OCI-LY7 (cell line): Measurements from ENCODE around the gene TPST2. TPM values are rescaled to one million over a fixed set of nuclear protein-coding genes. Genes with fewer than 3 reads are reported as not detected.
A peak's percentile ranks its signal among the peaks of the same experiment; 100 is the strongest.

ENCODE experiments used
- BruUV-seq: library from RNA; stranded (reverse); fragments of 400-500 nt; replicated peaks from 2 replicates; lab custom pipeline; 2021; lab: Mats Ljungman, UMichigan
- CTCF ChIA-PET: fragments of 300-600 bp; sonication (Branson Sonifier 250); formaldehyde crosslinking; loops from one replicate; lab custom pipeline; 2022; ENCODE audit warnings: antibody characterized with exemption; ENCODE audit not compliant: unreplicated experiment; lab: Charles Lee
- POLR2A ChIA-PET: fragments of 300-600 bp; sonication (Branson Sonifier 250); formaldehyde crosslinking; loops from one replicate; lab custom pipeline; 2022; ENCODE audit warnings: antibody characterized with exemption; lab: Charles Lee
- DNase-seq: peaks from one replicate; pipeline ENCODE4 v3.0.0-alpha.2; 2015; ENCODE audit warnings: low spot score
- H2AFZ ChIP-seq: fragments of 200-600 bp; sonication (generic), shearing (Covaris generic); 2 replicates; pipeline ENCODE4 v1.6.1; 2014; ENCODE audit warnings: mild to moderate bottlenecking, antibody characterized with exemption, low read length, moderate library complexity
- H3K27ac ChIP-seq: fragments of 200-600 bp; sonication (generic); 2 replicates; pipeline ENCODE4 v1.5.1; 2014; ENCODE audit warnings: mixed run types, low read depth, mild to moderate bottlenecking, moderate library complexity, low read length, inconsistent platforms; ENCODE audit not compliant: poor library complexity, severe bottlenecking
- H3K36me3 ChIP-seq: fragments of 200-600 bp; sonication (generic); 2 replicates; pipeline ENCODE4 v1.6.1; 2014; ENCODE audit warnings: mild to moderate bottlenecking, antibody characterized with exemption, low read length, moderate library complexity, mixed read lengths; ENCODE audit not compliant: insufficient read depth
- H3K4me1 ChIP-seq: fragments of 200-600 bp; sonication (generic); 2 replicates; pipeline ENCODE4 v1.5.1; 2014; ENCODE audit warnings: mild to moderate bottlenecking, low read length; ENCODE audit not compliant: insufficient read depth, poor library complexity, severe bottlenecking
- H3K4me2 ChIP-seq: fragments of 200-600 bp; sonication (generic); 2 replicates; pipeline ENCODE4 v1.6.1; 2014; ENCODE audit warnings: mild to moderate bottlenecking, low read length
- H3K4me3 ChIP-seq: fragments of 200-600 bp; sonication (generic); 2 replicates; pipeline ENCODE4 v1.5.1; 2014; ENCODE audit warnings: mild to moderate bottlenecking, low read depth, low read length; ENCODE audit not compliant: poor library complexity, severe bottlenecking
- H3K79me2 ChIP-seq: fragments of 200-600 bp; sonication (generic); 2 replicates; pipeline ENCODE4 v1.6.1; 2016; ENCODE audit warnings: low read depth, mild to moderate bottlenecking, low read length, moderate library complexity, mixed read lengths; ENCODE audit not compliant: insufficient read depth
- H3K9me2 ChIP-seq: fragments of 200-600 bp; sonication (generic); 2 replicates; pipeline ENCODE4 v1.6.1; 2016; ENCODE audit warnings: mild to moderate bottlenecking, low read length, mixed read lengths; ENCODE audit not compliant: insufficient read depth
- H3K9me3 ChIP-seq: fragments of 200-600 bp; sonication (generic); 2 replicates; pipeline ENCODE4 v1.6.1; 2014; ENCODE audit warnings: mild to moderate bottlenecking, mixed run types, low read length, mixed read lengths
- H4K20me1 ChIP-seq: fragments of 200-600 bp; sonication (generic); 2 replicates; pipeline ENCODE4 v1.6.1; 2014; ENCODE audit warnings: mild to moderate bottlenecking, antibody characterized with exemption, low read length, moderate library complexity, mixed read lengths; ENCODE audit not compliant: insufficient read depth
- CTCF ChIP-seq: fragments of 200-600 bp; sonication (generic); conservative IDR thresholded peaks from 2 replicates; pipeline ENCODE4 v1.5.1; 2014; ENCODE audit warnings: mild to moderate bottlenecking, antibody characterized with exemption, low read length, moderate library complexity, mixed read lengths
- EZH2phosphoT487 ChIP-seq: fragments of 200-600 bp; sonication (generic); IDR thresholded peaks from 2 replicates; pipeline ENCODE4 v1.6.1; 2018; ENCODE audit warnings: low read depth, borderline replicate concordance, mild to moderate bottlenecking, mixed run types, antibody characterized with exemption, low read length, moderate library complexity, mixed read lengths
- intact Hi-C: fragments of 100-400 bp; cut with micrococcal nuclease; formaldehyde crosslinking; loops from one replicate; pipeline ENCODE4 v1.10.0; 2022; ENCODE audit not compliant: unreplicated experiment
- total RNA-seq, 2 experiments: library from RNA; depleted of rRNA in 1 of 2; stranded (reverse); fragments of >200 nt in 1 of 2; shearing (Covaris generic) in 1 of 2; gene quantifications; 2 replicates each; pipeline ENCODE4 v1.2.3, GENCODE V29; 2014 to 2022

TPST2 gene
- total RNA-seq, 2 experiments from 2014 or later: 12.5 to 19.1 TPM

GRCh38 chr22:26536056-26536761 is 53.7 kb downstream of the TPST2 start:
- peaks cover 51% of the 10 kb centered on the region for H3K4me1 ChIP-seq
- intact Hi-C loops: loop anchor here (5.0 kb wide), 1 partner anchor 41 kb away; no protein-coding TSS in a partner anchor
- ChIA-PET CTCF (no interaction called here), POLR2A (interaction anchor here (0.6 to 4.5 kb wide), 6 partner anchors 9 to 136 kb away, joined by 3 to 34 read pairs (median 12); partner anchors contain the start of genes HPS4 and SRRD)
- no TSS peak for BruUV-seq
- peak overlapping the region; percentile 53; the same call in 1 of the 2 replicates for H2AFZ ChIP-seq
- no peaks in the 10 kb centered on the region; the same call in 1 of the 2 replicates for H3K79me2 ChIP-seq
- H4K20me1 ChIP-seq: no peaks in the 10 kb centered on the region
- no peaks in the 10 kb centered on the region for H3K9me2 ChIP-seq
- H3K27ac ChIP-seq: peak overlapping the region; percentile 98
- H3K4me2 ChIP-seq: peak overlapping the region; percentile 86
- TF ChIP-seq CTCF (no peak), EZH2phosphoT487 (no peak)
- H3K9me3 ChIP-seq: no peaks in the 10 kb centered on the region
- peak overlapping the region; percentile 60 for H3K4me3 ChIP-seq
- H3K36me3 ChIP-seq: peaks cover 22% of the 10 kb centered on the region; the same call in 1 of the 2 replicates
- peak; percentile 75 for DNase-seq

GRCh38 chr22:26535603-26535908 is 54.4 kb downstream of the TPST2 start:
- Histone ChIP-seq H3K4me3 (peak overlapping the region; percentile 60), H3K27ac (peak overlapping the region; percentile 98), H3K9me2 (no peaks in the 10 kb centered on the region), H3K4me2 (peak overlapping the region; percentile 86), H3K36me3 (peaks cover 25% of the 10 kb centered on the region; the same call in 1 of the 2 replicates), H3K9me3 (no peaks in the 10 kb centered on the region), H4K20me1 (no peaks in the 10 kb centered on the region), H3K4me1 (peaks cover 51% of the 10 kb centered on the region), H2AFZ (peak overlapping the region; percentile 53; the same call in 1 of the 2 replicates), H3K79me2 (no peaks in the 10 kb centered on the region; the same call in 1 of the 2 replicates)
- intact Hi-C loops: loop anchor here (1.0 to 5.0 kb wide), 3 partner anchors 42 to 80 kb away; no protein-coding TSS in a partner anchor
- ChIA-PET CTCF (no interaction called here), POLR2A (interaction anchor here (0.6 to 4.5 kb wide), 9 partner anchors 9 to 136 kb away, joined by 3 to 34 read pairs (median 10); partner anchors contain the start of genes HPS4, SRRD and TFIP11)
- TF ChIP-seq EZH2phosphoT487: no peak
- TF ChIP-seq CTCF: no peak
- no TSS peak for BruUV-seq
- DNase-seq: peak; percentile 92
